Stimulated activated CD4-positive, alpha-beta T cell treated with anti-CD3 and anti-CD28 coated beads, Interleukin-12 subunit alpha, Interleukin-12 subunit beta, amount 100 ng/mL, for 48 hours (primary cell): ENCODE measurements around the gene PIM3.
"Not testable (repeated sequence)": the region's sequence is repeated elsewhere in the genome, so short reads cannot be mapped to it uniquely, and the experiment has no call there.

Source experiments
- DNase-seq, 3 donors: peaks; one replicate each; pipeline ENCODE4 v3.0.0-alpha.2; 2020; ENCODE audit warnings: low read depth in 2 of 3, low spot score in 1 of 3

Gene PIM3

DNA sequence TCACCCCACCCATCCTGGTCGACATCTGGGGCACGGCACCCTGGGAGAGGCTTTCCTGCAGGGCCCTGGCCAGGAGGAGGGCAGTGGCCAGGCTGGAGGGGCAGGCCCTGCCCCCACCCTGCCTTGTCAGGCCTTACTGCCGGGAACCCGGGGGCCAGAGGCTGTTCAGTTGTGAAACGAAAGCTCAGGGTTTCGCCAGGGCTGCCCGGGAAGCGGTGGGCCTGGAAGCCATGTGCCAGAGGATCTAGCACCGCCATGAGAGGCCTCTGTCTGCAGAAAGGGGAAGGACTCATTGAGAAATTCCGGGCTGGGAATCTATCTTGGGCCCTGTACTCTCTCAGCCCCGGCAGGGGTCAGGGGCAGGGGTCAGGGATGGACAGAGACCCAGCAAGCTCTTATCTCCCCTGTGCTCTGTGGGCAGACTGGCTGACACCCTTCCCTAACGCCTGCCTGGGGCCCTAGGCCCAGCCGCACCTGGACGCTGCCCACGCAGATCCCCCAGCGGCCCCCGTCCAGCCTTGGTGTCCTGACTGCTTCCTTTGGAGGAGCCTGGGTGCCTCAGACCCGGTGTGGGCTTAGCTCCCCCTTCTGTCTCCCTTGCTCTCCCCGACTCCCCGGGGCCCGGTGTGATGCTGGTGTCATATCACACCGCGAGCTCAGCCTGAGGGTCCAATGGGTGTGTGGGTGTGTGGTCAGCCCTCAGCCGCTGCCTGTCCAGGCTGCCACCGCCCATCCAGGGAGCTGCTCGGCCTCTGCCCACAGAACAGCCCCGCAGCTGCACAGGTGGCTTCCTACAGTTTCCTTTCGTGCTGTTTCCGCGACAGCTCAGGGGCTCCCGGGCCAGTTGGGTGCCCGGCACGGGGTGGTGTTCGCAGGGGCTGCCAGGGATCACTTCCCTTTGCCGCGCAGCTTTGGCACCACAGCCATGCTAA, 6.5 kb downstream of the PIM3 start:
- DNase-seq: no peak

DNA sequence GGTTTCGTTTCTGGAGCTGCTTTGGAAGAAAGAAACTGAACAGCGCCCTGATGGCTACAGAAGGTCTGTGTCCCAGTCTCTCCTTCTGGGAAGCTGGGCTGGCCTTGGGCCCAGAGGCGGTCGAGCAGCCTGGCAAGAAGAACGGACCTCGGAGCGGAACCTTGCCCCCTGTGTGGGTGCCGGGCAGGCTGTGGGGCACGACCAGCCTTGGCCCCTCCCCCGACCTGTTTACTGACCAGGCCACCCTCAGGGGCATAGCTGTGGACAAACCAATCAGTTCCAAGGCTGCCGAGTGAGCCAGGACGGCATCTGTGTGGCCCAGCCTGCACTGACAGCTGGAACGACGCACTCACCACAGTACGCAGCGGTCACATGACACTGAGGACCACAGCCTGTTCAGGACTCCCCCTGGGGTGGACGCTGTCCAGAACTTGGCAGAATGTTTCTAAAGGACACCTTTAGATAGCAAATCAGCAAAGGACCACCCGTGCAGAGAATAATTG, 7.2 kb downstream of the PIM3 start:
- no peak for DNase-seq

DNA sequence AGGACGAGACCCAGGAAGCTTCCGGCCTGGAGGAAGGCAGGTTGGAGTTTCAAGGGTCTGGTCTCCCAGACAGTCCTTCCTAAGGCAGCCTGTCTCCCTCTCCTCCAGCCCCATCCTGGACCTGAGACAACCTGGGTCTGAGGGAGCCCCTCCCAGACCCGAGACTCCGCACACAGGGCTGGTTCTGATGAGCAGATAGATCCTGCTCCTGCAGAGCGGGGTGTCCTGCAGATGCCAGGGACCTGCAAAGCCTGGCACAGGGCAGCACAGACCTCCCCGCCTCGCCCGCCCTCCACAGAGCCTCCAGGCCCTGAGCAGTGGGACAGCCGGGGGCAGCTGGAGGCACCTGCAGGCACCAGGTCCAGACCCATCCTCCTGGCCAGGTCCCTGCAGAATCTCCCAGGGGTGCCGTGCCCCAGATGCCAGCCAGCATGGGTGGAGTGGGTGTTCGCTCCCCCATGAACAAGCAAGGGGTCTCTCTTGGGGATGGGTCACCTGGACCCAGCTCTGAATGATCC, 7.8 kb downstream of the PIM3 start:
- DNase-seq: no peak

DNA sequence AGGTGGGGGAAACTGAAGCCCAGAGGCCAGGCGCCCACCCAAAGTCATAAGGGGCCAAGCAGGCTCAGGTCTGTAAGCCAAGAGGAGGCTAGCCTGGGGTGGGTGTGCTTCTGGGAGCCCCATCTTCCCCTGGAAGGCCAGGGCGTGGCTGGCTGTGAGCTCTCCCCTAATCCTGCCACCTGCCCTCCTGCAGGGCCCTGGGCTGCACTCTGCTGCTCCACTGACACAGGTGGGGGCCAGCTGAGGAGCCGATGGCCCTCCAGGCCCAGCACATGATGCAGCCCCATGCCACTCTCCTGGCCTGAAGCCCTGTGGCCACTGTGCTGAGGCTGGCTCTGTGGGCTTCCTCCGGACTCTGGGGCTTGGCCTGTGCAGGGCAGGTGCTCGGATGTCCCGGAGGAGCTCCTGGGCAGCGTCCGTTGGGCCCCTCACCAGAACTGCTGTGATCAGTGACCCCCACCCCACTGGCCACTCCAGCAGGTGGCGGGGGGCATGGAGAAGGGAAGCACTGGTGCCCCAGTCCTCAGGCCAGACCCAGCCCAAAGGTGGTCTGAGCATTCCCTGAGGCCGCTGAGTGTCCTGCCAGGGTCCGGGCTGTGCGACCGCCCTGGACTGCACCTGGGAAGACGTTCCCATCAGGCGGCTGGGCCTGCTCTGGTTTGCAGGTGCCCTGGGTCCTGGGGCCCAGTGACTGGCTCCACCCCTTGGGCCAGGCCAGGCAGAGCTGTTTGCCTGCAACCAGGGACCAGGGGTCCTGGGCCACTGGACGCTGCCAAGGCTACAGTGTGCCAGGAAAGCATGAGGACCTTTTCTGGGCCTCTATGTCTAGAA, 8.5 kb downstream of the PIM3 start:
- no peak for DNase-seq

DNA sequence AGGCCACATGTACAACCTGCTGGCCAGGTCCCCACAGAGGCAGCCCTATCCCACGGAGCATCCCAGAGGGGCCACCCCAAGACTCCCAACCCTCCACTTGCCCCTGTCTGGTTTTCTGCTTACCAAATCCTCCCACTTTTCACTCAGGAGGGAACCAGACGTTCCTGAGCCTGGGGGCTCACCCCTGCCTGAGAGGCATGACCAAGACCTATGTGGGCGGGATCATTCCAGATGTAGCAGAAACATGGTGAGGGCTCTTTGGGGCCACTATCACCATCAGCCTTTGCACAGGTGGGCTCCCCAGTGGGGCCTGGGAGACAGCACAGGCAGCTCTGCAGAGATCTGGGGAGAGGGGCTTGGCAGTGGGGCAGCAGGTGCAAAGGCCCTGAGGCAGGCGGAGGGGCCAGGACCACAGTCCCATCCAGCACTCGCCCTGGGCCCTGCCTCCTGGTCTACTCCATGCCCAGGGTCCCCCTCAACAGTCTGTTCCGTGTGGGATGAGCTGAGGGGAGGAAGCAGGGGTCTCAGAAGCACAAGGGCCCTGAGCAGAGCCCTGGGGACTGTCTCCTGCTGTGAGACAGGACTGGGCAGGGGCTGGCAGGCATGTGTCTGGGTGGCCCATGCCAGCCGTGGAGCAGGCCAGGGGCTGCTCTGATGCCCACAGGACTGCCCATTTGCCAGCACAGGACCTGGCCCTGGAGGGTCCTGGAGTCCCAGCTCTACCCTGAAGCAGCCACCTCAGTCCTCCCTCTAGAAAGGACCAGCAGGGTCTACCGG, 9.4 kb downstream of the PIM3 start:
- DNase-seq: no peak

DNA sequence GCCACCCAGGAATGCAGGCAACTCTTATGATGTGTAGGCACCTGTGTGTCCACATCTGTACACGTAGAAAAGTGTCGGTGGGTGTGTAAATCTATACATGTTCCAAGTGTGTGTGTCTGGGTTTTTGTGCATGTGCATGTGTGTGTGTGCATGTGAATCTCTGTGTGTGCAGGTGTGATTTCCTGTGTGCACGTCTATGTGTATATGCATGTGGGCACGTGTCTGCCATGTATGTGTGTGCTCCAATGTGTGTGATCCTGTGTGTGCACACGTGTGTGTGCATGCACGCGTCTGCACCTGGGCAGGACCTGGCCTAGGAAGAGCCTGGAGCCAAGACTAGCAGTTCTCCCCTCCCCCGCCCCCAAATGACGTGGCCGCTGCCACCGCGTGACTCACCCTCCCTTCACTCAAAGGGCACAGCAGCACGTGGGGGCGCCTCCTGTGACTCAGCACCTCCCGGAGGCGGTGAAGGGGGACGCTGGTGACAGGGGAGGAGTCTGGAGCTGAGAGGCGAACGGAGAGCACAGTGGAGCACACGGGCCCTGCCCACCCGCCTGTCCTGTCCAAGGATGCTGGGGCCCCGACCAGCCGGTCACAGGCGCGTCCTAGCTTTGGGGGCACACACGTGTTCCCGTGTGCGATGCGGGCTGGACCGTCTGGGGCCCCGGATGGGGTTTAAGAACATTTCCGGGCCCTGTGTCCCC, 10.1 kb downstream of the PIM3 start:
- DNase-seq: peak; percentile 94 to 97 (median 96)

DNA sequence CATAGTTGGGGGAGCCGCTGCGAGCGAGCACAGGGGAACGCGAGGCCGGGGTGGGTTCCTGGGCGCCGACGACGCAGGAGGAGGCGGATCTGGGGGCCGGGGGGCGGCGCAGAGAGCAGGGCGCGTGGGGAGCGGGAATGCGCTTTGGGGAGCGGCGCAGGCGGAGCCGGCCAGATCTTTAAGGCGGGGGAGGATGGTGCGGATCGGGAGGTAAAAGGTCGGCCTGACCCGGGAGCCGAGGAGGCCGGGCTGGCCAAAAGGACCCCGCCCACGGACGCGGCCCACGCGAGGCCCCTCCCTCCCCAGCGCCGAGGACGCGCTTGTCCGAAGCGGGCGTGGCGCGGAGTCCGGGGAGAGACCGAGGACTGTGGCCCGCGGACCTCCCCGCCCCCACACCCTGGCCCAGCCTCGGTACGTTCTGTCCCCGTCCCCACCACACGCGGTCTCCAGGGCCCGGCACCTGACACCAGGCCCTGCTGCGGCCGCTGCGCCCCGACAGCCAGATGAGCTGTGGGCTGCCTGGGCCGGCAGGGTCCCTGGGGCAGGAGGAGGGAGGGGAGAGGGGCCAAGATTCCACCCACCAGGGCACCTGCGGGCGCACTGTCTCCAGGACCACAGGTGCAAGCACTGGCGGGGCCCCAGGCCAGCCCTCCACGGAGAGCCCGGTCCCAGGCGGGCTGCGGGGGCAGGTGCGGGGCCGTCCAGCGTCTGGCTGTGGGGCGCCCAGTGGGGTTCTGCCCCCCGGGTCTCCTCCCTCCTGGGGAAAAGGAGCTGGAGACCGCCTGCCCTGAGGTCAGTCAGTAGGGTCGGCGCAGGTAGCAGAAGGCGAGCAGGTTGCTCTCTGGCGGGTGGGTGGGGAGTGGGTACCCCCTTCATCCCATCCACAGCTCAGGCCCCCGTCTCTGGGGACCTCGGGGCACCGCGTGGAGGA, 10.9 kb downstream of the PIM3 start:
- DNase-seq: peak in 2 of 3 donors; percentile 70 to 72

DNA sequence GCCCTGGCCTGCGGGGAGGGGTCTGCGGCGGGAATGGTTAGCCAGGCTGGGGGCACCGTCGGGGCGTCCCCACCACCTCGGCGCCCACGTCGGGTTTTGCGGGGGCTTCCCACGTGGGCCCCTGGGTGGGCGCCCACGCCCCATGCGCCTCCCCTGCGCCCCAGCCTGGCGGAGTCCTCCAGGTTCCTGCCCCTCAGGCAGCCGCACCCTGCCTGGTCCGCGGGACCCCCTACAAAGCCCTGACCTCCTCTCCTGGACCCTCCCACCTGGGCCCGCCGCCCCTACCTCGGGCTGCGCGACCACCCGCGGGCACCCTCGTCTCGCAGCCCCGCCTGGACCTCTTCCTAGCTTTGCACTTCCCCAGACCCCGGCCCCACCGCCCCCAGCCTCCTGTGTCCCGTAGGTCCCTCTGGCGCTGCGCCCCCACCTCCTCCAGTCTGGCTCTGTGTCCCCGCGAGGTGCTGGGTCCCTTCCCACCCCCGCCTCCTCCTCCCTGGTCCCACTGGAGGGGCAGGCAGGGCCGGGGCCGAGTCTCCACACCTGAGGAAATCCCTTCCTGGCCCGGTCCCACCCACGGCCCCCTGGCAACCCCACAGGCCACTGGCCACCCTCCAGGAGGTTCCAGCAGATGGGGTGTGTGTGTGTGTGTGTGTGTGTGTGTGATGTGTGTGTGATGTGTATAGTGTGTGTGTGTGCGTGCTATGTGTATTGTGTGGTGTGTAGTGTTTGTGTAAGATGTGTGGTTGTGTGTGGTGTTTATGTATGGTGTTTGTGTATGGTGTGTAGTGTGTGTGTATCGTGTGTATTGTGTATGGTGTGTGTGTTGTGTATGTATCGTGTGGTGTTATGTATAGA, 11.8 kb downstream of the PIM3 start:
- no peak for DNase-seq

DNA sequence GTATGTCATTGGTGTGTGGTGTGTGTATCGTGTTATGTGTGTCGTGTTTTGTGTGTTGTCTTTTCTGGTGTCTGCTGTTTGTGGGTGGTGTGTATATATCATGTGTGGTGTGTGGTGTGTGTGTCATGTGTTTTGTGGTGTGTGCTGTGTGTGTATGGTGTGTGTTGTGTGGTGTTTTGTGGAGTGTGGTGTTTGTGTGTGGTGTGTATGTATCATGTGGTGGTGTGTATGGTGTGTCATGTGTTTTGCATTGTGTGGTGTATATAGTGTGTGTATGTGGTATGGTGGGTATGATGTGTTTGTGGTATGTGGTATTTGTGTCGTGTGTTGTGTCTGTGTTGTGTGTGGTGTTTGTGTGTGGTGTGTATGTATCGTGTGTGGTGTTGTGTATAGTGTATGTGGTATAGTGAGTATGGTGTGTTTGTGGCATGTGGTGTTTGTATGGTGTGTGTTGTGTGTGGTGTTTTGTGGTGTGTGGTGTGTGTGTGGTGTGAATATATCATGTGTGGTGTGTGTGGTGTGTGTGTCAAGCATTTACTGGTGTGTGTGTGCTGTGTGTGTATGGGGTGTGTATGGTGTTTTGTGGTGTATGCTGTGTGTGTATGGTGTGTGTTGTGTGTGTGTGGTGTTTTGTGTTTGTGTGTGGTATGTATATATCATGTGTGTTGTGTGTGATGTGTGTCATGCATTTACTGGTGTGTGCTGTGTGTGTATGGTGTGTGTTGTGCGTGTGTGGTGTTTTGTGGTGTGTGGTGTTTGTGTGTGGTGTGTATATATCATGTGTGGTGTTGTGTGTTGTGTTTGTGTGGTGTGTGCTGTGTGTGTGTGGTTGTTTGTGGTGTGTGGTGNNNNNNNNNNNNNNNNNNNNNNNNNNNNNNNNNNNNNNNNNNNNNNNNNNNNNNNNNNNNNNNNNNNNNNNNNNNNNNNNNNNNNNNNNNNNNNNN, 12.7 kb downstream of the PIM3 start:
- DNase-seq: no peak

DNA sequence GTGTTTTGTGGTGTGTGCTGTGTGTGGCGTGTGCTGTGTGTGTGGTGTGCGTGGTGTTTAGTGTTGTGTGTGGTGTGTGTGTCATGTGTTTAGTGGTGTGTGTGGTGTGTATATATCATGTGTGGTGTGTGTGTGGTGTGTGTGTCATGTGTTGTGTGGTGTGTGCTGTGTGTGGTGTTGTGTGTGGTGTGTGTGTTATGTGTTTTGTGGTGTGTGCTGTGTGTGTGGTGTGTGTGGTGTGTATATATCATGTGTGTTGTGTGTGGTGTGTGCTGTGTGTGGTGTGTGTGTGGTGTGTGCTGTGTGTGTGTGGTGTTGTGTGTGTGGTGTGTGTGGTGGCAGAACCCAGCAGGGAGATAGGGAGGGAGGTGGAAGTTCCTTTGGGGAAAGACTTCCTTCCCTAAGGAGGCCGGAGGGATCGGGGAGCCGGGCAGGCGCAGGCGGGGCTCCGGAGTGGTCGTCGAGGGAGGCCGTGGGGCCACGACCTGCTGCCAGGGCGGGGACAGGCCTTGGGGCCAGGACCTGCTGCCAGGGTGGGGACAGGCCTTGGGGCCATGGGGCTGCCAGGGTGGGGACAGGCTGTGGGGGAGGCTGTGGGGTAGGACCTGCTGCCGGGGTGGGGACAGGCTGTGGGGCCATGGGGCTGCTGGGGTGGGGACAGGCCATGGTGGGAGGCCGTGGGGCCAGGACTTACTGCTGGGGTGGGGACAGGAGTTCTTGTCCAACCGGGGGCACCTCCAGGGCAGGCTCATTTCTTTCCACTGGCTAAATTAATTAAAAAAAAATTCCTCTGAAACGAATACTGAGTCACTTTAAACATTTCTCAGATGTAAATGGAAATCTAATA, 15.2 kb downstream of the PIM3 start:
- peak in 2 of 3 donors; percentile 59 to 66 for DNase-seq

DNA sequence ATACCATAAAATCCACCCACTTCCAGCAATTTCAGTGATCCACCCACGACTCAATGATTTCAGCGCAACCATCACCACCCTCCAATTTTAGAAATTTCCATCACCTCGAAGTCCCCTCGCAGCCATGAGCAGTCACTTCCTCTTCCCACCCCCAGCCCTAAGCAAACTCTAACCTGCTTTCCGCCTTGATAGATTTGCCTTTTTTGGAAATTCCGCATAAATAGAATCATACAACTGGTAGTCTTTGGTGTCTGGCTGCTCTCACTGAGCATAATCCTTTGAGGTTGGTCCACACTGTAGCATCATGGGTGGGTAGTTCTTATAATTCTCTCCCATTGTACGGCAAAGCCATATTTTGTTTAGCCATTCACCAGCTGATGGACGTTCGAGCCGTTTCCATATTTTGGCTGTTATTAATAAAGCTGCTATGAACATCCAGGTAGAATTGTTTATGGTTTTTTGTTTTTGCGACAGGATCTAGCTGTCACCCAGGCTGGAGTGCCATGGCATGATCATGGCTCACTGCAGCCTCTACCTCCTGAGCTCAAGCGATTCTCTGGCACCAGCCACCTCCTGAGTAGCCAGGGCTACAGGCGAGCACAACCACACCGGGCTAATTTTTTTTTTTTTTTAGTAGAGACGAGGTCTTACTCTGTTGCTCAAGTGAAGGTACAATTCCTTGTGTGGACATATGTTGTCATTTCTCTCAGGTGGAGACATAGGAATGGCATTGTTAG, 16.0 kb downstream of the PIM3 start:
- peak in 2 of 3 donors; percentile 42 to 72 for DNase-seq

DNA sequence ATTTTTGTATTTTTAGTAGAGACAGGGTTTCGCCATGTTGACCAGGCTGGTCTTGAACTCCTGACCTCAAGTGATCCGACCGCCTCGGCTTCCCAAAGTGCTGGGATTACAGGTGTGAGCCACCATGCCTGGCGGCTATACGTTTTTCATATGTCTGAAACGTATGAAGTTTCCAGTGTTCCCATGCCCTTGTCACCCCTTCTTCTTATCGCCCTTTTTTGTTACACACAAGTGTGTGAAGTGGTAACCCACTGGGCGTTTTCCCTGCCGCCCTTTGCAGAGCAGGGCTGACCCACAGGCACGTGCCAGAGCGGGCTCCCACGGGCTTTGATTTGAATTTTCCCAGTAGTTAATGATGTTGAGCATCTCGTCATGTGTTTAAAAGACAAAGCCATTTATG, 17.0 kb downstream of the PIM3 start:
- DNase-seq: no peak

DNA sequence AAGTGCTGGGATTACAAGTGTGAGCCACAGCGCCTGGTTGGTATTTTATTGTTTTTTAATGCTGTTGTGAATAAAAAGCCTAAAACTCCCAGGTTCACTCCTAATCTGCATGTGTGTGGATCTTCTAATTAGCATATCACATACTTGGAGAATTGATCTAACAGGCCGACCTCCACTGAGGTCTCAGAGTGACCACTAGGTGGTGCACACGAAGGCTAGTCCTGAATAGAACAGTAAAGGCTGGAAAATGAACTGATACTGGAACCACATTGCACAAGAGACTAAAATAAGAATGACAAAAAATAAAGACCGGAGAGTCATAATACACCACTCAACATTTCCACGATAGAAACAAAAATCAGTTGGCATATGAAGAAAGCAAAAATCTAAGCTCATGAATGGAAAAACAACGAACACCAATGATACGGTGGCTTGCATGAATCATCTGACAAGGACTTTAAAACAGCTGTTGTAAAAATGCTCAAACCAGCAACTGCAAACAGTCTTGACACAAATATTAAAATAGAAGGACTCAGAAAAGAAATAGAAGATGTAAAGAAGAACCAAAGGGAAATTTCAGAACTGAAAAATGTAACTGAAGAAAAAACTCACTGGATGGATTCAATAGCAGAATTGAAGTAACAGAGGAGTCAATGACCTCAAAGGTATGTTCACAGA, 19.2 kb downstream of the PIM3 start:
- DNase-seq: peak in 1 of 3 donors; percentile 58

DNA sequence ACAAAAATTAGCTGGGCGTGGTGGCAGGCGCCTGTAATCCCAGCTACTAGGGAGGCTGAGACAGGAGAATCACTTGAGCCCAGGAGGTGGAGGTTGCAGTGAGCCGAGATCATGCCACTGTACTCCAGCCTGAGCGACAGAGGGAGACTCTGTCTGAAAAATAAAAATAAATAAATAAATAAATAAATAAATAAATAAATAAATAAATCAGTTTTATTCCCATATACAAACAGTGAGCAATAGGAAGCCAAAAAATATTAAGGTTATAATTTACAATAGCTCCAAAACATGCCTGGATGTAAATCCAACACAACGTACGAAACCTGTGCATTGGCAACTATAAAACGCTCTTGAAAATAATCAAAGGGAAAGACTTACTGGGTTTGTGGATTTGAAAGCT, 21.2 kb downstream of the PIM3 start:
- not testable (repeated sequence) for DNase-seq
